HG03469 (cell line): ENCODE measurements around the gene PDGFRA.

Experiments
- ATAC-seq: cut with Tn5 transposase; IDR thresholded peaks from one replicate; pipeline ENCODE4 v1.9.1; 2021; ENCODE audit warnings: mild to moderate bottlenecking, moderate library complexity, moderate number of reproducible peaks; ENCODE audit not compliant: unreplicated experiment

The PDGFRA gene

GRCh38 chr4:54228961-54229501, at the start of gene PDGFRA:
TSS of gene PDGFRA (plus strand) at chr4:54229293. CDS start at chr4:54258769, 29,476 bp downstream.
- no peak for ATAC-seq

- ATAC-seq, result no peak
Observed at GRCh38 chr4:54184581-54184980, 44.5 kb upstream of the PDGFRA start.

GRCh38 chr4:54185044-54185780, 43.9 kb upstream of the PDGFRA start:
- no peak for ATAC-seq

GRCh38 chr4:54185866-54186265, 43.2 kb upstream of the PDGFRA start:
- no peak for ATAC-seq

GRCh38 chr4:54186371-54186770, 42.7 kb upstream of the PDGFRA start:
- ATAC-seq, result no peak

- no peak for ATAC-seq
Observed at GRCh38 chr4:54187148-54187547, 41.9 kb upstream of the PDGFRA start.

- no peak for ATAC-seq
Observed at GRCh38 chr4:54189140-54189539, 40.0 kb upstream of the PDGFRA start.

- no peak for ATAC-seq
Observed at GRCh38 chr4:54192811-54193210, 36.3 kb upstream of the PDGFRA start.

GRCh38 chr4:54197926-54198325, 31.2 kb upstream of the PDGFRA start:
- no peak for ATAC-seq

- ATAC-seq, result no peak
Observed at GRCh38 chr4:54199919-54200318, 29.2 kb upstream of the PDGFRA start.

- ATAC-seq, result no peak
Observed at GRCh38 chr4:54209617-54210016, 19.5 kb upstream of the PDGFRA start.

- ATAC-seq, result no peak
Observed at GRCh38 chr4:54213001-54213400, 16.1 kb upstream of the PDGFRA start.

- no peak for ATAC-seq
Observed at GRCh38 chr4:54213761-54214160, 15.3 kb upstream of the PDGFRA start.

GRCh38 chr4:54215379-54216077, 13.6 kb upstream of the PDGFRA start:
- no peak for ATAC-seq

- no peak for ATAC-seq
Observed at GRCh38 chr4:54217642-54218495, 11.2 kb upstream of the PDGFRA start.

- ATAC-seq, result no peak
Observed at GRCh38 chr4:54218736-54219135, 10.4 kb upstream of the PDGFRA start.

GRCh38 chr4:54224996-54225597, 4.0 kb upstream of the PDGFRA start:
- no peak for ATAC-seq

GRCh38 chr4:54225598-54226403, 3.3 kb upstream of the PDGFRA start:
- no peak for ATAC-seq

GRCh38 chr4:54226404-54227255, 2.5 kb upstream of the PDGFRA start:
- no peak for ATAC-seq
